NCI-H128 (cell line): ENCODE measurements around the gene COL11A2.
"Not testable (repeated sequence)": the region's sequence is repeated elsewhere in the genome, so short reads cannot be mapped to it uniquely, and the experiment has no call there.

Source experiments
- DNase-seq: peaks from one replicate; lab custom pipeline; 2025; ENCODE audit not compliant: unreplicated experiment; lab: John Stamatoyannopoulos, UW

COL11A2 gene

GRCh38 chr6:33192105-33192646 is at the start of gene COL11A2:
Gene COL11A2 (minus strand): TSS chr6:33192467. CDS start chr6:33192240, 227 bp downstream.
- no peak for DNase-seq

DNA sequence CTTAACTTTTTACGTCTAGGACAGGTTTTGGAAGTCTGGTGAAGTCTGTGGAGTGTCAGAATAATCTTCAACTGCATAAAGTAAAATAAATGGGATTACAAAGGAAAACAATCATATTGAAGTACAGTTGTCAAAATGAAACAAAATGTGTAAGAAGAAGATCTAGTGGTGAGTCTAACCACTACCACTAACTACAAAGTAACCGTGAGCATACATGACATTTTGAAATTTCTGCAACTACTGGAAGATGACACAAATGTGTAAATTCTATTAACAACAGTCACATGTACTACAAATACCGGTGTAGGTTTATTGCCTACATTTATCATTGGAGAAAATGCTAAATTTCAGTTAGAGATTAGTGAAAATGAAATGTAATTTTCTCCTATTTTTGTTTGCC is 49.7 kb upstream of the COL11A2 start:
- no peak for DNase-seq

DNA sequence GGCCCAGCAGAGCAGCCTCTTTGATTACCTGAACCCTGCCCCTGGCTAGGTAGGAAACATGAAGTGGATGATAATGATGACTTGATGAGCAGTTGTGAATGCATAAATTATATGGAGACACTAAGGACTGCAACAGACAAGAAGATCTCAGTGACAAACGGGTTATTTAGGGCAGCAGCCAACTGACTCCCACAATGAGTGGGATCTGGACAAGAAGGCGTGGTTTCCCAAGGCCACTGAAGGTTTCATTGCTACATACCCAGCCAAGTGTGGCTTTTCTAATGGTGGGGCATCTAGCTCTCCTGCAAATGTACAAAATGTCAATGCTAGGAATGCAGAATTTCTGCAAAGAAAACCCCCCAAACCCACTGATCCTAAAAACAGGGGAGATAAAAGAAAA is 45.5 kb upstream of the COL11A2 start:
- DNase-seq, result no peak

DNA sequence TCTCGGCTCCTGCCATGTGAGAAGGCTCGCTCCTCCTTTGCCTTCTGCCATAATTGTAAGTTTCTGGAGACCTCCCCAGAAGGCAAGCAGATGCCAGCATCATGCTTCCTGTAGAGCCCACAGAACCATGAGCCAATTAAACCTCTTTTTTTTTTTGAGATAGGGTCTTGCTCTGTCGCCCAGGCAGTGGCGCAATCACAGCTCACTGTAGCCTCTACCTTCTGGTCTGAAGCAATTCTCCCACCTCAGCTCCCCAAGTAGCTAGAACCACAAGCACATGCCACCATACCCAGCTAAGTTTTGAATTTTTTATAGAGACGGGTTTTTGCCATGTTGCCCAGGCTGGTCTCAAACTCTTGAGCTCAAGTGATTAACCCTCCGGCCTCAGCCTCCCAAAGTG is 44.6 kb upstream of the COL11A2 start:
- DNase-seq, result no peak

GRCh38 chr6:33236328-33236727 is 44.1 kb upstream of the COL11A2 start:
- DNase-seq, result no peak

DNA sequence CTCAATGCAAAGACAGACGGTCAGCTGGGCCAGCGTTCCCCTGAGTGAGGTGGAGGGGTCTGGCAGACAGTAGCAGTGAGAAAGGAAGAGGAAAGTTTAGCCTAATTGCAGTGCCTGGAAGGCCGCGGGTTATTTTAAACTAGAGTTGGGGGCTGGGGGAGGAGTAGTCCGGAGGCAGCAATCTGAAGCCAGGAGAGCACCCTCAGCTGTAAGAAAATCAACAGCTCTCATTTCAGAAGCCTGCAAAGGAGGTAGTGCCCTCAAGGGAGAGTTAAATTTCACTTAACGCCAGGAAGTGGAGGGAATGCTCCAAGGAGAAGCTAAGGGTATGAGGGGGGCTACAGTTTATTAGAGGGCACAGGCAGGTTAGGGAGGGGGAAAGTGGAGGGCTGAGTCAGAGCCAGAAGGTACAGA is 43.0 kb upstream of the COL11A2 start:
- DNase-seq, result no peak

DNA sequence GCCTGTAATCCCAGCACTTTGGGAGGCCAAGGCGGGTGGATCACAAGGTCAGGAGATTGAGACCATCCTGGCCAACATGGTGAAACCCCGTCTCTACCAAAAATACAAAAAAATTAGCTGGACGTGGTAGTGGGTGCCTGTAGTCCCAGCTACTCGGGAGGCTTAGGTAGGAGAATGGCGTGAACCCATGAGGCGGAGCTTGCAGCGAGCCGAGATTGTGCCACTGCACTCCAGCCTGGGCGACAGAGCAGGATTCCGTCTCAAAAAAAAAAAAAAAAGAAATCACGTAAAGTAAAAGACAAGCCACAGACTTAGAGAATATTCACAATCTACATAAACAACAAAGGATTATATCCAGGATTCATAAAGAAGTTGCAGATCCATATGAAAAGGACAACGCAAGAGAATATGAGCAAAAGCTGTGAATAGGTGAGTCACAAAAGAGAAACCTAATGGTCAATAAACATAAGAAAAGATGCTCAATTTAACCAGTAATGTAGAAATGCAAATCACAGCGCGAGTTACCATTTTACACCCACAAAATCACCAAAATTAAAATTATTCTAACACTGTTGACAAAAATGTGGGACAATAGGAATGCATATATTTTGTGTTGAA is 34.3 kb upstream of the COL11A2 start:
- DNase-seq, result not testable (repeated sequence)

GRCh38 chr6:33217681-33218080 is 25.4 kb upstream of the COL11A2 start:
- no peak for DNase-seq

DNA sequence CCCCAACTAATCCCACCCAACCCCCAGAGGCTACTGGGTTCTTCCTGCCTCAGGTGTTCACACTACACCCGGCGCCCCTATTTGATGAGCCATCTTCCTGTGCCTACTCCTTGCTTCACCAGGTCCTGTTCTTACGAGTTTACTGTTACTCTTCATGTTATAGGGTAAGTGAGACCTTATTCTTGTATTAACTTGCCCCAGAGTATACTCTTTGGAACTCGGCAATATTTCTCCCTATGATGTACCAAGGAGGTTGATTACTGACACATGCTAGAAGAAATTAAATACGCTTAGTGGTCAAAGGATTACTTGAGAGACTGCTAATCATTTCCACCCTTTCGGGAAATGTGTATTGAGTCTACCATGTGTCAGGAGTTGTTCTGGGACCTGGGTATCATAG is 25.0 kb upstream of the COL11A2 start:
- no peak for DNase-seq

DNA sequence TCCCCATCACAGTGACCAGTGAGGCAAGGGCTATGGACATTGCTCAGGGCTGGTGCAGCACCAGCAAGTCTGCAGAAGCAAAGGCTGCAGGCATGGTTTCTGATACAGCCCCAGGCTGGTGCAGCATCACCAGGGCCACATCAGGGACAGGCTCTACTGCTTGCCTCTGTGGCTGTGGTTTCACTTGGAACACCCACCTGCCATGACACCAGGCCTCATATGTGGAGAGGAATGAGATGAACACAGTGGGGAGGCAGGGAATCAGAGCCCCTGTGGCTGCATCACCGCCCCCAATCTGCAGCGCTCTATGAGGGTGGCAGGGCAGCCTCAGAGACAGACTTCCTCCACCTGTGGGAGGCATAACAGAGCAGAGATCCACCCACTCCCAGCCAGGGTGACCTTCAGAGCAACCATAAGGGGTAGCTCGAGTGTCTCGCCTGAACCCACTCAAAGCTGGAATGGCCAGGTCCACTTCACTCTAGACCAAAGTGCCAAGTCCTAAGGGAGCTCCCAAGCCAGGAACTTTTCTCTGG is 23.9 kb upstream of the COL11A2 start:
- no peak for DNase-seq

DNA sequence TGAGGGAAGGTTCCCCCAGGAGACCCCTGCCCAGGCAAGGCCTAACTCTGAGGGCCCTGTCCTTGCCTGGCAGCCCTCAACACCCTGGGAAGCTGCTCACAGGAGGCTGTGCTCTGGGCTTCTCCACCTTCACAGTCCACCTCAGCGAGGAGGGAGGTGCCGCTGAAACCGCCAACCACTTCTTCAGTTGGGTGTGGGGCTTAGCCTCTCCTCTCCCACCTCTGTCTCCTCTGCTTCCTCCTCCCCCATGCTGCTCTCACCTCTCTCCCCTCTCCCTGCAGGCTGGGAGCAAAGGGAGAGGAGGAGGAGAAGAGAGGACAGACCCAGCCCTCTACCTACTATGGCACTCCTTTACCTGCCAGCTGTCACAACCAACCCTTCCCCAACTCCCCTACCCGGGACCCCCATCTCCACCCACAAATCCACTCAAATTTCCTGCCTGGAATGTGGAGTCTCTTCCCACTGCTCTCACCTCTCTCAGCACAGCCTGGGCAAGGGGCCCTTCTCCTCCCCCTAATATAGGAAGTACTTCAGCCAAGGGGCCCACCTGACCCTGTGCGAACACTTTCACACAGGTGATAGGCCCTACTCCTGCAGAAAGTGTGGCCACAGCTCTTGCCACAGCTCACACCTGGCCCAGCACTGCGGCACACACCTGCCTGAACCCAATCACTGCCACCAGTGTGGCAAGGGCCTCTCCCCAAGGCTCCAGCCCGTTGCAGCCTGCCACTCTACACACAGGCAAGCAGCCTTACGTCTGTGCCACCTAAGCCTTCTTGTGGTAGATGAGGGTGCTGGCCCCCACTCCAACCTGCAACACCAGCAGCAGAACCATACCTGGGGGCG is 23.2 kb upstream of the COL11A2 start:
- DNase-seq, result no peak

DNA sequence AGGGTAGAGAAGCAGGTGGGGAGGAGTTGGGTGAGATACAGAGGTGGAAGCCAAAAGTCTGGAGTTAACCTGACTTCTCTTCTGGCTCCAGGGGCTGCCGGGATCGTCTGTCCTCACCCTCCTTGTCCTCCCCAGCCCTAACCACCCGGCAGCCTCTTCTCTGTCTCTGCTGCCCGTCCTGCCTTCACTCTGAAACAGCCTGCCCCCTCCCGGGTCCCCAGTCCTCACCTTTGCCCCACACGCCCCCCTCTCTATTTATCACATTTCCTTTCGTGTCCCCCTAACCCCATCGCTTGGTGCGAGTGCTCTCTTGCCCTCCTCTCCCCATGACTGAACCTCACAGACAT is 21.7 kb upstream of the COL11A2 start:
- DNase-seq, result no peak

DNA sequence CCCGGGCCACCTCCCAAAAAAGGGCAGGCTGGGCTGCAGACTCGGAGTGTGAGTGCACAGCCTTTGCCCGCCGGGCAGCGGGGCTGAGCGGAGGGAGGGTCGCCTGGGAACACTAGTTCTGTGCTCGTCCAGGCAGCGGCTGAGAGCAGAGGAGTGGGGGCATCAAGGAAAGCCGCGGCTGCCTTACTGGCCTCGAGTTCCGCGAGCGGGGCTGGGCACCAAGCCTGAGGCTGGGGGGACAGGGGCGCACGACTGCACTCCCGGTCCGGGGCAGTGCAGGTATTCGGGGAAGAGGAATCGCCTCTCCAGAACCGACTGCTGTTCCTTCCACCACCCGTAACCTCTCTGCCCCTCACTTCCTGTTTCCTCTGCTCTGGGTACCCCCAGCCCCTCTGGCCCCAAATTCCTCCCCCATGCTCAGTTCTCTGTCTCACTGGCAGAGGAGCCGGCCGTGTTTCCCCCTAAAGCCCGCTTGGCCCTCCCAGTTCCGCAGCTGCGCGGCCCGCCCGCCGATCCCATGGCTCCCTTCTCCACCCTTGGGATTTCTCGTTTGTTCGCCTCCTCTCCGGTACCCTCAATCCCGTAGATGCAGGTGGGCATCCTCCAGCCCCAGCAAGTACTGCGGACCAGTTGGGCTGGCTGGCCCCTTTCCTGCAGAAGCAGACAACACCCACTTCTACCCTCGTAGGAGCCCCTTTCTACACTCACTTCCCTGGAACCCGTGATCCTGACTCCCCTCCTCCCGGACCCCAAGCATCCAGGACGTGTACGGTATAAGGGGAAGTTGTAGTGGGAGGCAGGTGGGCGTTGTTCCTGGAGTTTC is 21.1 kb upstream of the COL11A2 start:
- DNase-seq, result no peak

GRCh38 chr6:33212857-33213165 is 20.5 kb upstream of the COL11A2 start:
- DNase-seq, result no peak

GRCh38 chr6:33211666-33212422 is 19.6 kb upstream of the COL11A2 start:
- no peak for DNase-seq

DNA sequence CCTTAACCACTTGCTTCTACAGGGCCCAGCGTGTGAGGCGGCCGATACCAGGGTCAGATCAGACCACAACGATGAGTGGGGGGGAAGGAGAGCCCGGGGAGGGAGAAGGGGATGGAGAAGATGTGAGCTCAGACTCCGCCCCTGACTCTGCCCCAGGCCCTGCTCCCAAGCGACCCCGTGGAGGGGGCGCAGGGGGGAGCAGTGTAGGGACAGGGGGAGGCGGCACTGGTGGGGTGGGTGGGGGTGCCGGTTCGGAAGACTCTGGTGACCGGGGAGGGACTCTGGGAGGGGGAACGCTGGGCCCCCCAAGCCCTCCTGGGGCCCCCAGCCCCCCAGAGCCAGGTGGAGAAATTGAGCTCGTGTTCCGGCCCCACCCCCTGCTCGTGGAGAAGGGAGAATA is 18.9 kb upstream of the COL11A2 start:
- no peak for DNase-seq

DNA sequence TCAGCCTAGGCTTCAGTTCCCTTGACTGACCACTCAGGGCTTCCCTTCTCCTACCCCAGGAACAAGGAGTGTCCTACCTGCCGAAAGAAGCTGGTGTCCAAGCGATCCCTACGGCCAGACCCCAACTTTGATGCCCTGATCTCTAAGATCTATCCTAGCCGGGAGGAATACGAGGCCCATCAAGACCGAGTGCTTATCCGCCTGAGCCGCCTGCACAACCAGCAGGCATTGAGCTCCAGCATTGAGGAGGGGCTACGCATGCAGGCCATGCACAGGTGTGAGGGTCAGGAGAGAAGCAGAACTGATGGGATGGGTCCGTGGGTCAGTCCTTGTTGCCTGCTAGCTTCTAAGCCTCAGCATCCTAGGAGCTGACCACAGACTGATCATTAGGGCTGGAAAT is 17.6 kb upstream of the COL11A2 start:
- DNase-seq, result no peak

- no peak for DNase-seq
Observed at GRCh38 chr6:33208091-33208967, 16.1 kb upstream of the COL11A2 start, which contains the start of gene RING1. Gene RING1 (plus strand): TSS chr6:33208500. CDS start chr6:33208823, 323 bp downstream.

- DNase-seq, result no peak
Observed at GRCh38 chr6:33207552-33208090, 15.4 kb upstream of the COL11A2 start.
